ENCODE results near the gene DDX5.

Gene DDX5

GRCh38 chr17:64544742-64545141 lies 38.7 kb upstream of the DDX5 start:
- Histone ChIP-seq H3F3A (ENCODE audit: low read depth) (no peaks in the 10 kb centered on the region), H3K4me1 (ENCODE audit: insufficient read depth, low read length, poor library complexity, severe bottlenecking) (no peaks in the 10 kb centered on the region), H4K20me1 (ENCODE audit: insufficient read depth, low read length, poor library complexity, severe bottlenecking) (no peaks in the 10 kb centered on the region), H2AFZ (ENCODE audit: low read length) (no peak overlapping the region), H3K9me3 (ENCODE audit: insufficient read depth, low read depth, low read length) (no peaks in the 10 kb centered on the region), H3K4me3 (ENCODE audit: low read length, poor library complexity, severe bottlenecking) (no peak overlapping the region), H3K9ac (ENCODE audit: low read depth, low read length, poor library complexity, severe bottlenecking) (no peak overlapping the region), H3K36me3 (ENCODE audit: insufficient read depth, low read length) (peaks cover 65% of the 10 kb centered on the region; the same call in 1 of the 2 replicates), H3K27me3 (ENCODE audit: insufficient read depth, low read length, poor library complexity, severe bottlenecking) (no peaks in the 10 kb centered on the region), H3K79me2 (ENCODE audit: insufficient read depth, low read length) (no peaks in the 10 kb centered on the region), H3K9me2 (replicated peaks; ENCODE audit: low read depth, low read length) (no peaks in the 10 kb centered on the region), H3K4me2 (ENCODE audit: low read depth, low read length, poor library complexity, severe bottlenecking) (no peak overlapping the region)
- TF ChIP-seq, protein P1, sequence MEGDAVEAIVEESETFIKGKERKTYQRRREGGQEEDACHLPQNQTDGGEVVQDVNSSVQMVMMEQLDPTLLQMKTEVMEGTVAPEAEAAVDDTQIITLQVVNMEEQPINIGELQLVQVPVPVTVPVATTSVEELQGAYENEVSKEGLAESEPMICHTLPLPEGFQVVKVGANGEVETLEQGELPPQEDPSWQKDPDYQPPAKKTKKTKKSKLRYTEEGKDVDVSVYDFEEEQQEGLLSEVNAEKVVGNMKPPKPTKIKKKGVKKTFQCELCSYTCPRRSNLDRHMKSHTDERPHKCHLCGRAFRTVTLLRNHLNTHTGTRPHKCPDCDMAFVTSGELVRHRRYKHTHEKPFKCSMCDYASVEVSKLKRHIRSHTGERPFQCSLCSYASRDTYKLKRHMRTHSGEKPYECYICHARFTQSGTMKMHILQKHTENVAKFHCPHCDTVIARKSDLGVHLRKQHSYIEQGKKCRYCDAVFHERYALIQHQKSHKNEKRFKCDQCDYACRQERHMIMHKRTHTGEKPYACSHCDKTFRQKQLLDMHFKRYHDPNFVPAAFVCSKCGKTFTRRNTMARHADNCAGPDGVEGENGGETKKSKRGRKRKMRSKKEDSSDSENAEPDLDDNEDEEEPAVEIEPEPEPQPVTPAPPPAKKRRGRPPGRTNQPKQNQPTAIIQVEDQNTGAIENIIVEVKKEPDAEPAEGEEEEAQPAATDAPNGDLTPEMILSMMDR (conservative IDR thresholded peaks at IDR 0.05; ENCODE audit: low read length): no peak
- no peak for TF ChIP-seq EZH2phosphoT487 (IDR thresholded peaks at IDR 0.05; ENCODE audit: borderline replicate concordance)

DNA sequence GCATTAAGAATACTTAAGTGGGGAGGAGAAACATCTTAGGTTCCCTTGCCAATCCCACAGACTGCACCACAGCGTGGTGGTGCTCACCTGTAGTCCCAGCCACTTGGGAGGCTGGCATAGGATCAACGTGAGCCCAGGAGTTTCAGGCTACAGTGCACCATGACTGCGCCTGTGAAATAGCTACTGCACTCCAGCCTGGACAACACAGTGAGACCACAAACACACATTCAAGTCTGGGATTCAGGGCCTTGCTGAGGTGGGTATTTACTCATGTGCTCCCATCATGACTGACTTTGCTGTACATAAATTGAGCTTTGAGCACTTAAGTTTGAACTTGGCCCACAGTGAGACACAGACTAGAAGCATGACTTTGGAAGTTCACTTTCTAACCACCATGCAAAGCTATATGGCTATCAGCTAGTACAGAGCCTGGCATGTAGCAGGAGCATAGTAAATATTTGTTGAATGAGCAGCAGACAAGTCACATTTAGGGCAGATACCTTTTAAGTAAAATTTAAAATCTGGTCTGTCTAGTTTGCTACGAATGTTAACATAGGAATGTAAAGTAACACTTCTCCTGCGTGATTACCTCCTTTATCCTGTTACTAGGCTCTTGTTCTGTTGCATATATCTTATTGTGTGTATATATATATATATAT lies 34.2 kb upstream of the DDX5 start:
- Histone ChIP-seq H3K27me3 (ENCODE audit: insufficient read depth, low read length, poor library complexity, severe bottlenecking) (no peaks in the 10 kb centered on the region), H3K9me2 (replicated peaks; ENCODE audit: low read depth, low read length) (no peaks in the 10 kb centered on the region), H3K36me3 (ENCODE audit: insufficient read depth, low read length) (peaks cover 62% of the 10 kb centered on the region; the same call in 1 of the 2 replicates), H3K4me1 (ENCODE audit: insufficient read depth, low read length, poor library complexity, severe bottlenecking) (no peaks in the 10 kb centered on the region), H2AFZ (ENCODE audit: low read length) (no peak overlapping the region), H3K4me2 (ENCODE audit: low read depth, low read length, poor library complexity, severe bottlenecking) (no peak overlapping the region), H3K9me3 (ENCODE audit: insufficient read depth, low read depth, low read length) (no peaks in the 10 kb centered on the region), H3F3A (ENCODE audit: low read depth) (no peaks in the 10 kb centered on the region; the same call in 1 of the 2 replicates), H3K9ac (ENCODE audit: low read depth, low read length, poor library complexity, severe bottlenecking) (no peak overlapping the region), H3K79me2 (ENCODE audit: insufficient read depth, low read length) (no peaks in the 10 kb centered on the region), H4K20me1 (ENCODE audit: insufficient read depth, low read length, poor library complexity, severe bottlenecking) (no peaks in the 10 kb centered on the region), H3K4me3 (ENCODE audit: low read length, poor library complexity, severe bottlenecking) (no peak overlapping the region)
- TF ChIP-seq, protein P1 (conservative IDR thresholded peaks at IDR 0.05; ENCODE audit: low read length): no peak
- TF ChIP-seq EZH2phosphoT487 (IDR thresholded peaks at IDR 0.05; ENCODE audit: borderline replicate concordance): no peak

GRCh38 chr17:64538508-64539130 lies 32.5 kb upstream of the DDX5 start:
- Histone ChIP-seq H3K4me1 (ENCODE audit: insufficient read depth, low read length, poor library complexity, severe bottlenecking) (no peaks in the 10 kb centered on the region), H3K9me3 (ENCODE audit: insufficient read depth, low read depth, low read length) (no peaks in the 10 kb centered on the region), H3K4me3 (ENCODE audit: low read length, poor library complexity, severe bottlenecking) (no peak overlapping the region), H3K9me2 (replicated peaks; ENCODE audit: low read depth, low read length) (no peaks in the 10 kb centered on the region), H3K4me2 (ENCODE audit: low read depth, low read length, poor library complexity, severe bottlenecking) (no peak overlapping the region), H4K20me1 (ENCODE audit: insufficient read depth, low read length, poor library complexity, severe bottlenecking) (no peaks in the 10 kb centered on the region), H2AFZ (ENCODE audit: low read length) (no peak overlapping the region), H3K79me2 (ENCODE audit: insufficient read depth, low read length) (no peaks in the 10 kb centered on the region), H3K27me3 (ENCODE audit: insufficient read depth, low read length, poor library complexity, severe bottlenecking) (no peaks in the 10 kb centered on the region), H3F3A (ENCODE audit: low read depth) (no peaks in the 10 kb centered on the region; the same call in 1 of the 2 replicates), H3K36me3 (ENCODE audit: insufficient read depth, low read length) (peaks cover 61% of the 10 kb centered on the region; the same call in 1 of the 2 replicates), H3K9ac (ENCODE audit: low read depth, low read length, poor library complexity, severe bottlenecking) (no peak overlapping the region)
- TF ChIP-seq, protein P1 (conservative IDR thresholded peaks at IDR 0.05; ENCODE audit: low read length): no peak
- TF ChIP-seq EZH2phosphoT487 (IDR thresholded peaks at IDR 0.05; ENCODE audit: borderline replicate concordance): no peak
